Neural progenitor cell (in vitro differentiated cells): ENCODE measurements around the gene ZNF627. TPM values are rescaled to one million over a fixed set of nuclear protein-coding genes. Genes with fewer than 3 reads are reported as not detected.
"Not testable (repeated sequence)": the region's sequence is repeated elsewhere in the genome, so short reads cannot be mapped to it uniquely, and the experiment has no call there.

ENCODE experiments used
- DNase-seq: peaks from one replicate; pipeline ENCODE4 v3.0.0-alpha.2; 2016; ENCODE audit warnings: low spot score
- H2AFZ ChIP-seq: fragments of 200-600 bp; sonication (generic); replicated peaks from 2 replicates; pipeline ENCODE4 v1.6.1; 2016; ENCODE audit warnings: antibody characterized with exemption
- H3F3A ChIP-seq: fragments of 200-600 bp; sonication (generic); 2 replicates; pipeline ENCODE4 v1.6.1; 2016; ENCODE audit warnings: antibody characterized with exemption, low read depth
- H3K27ac ChIP-seq: fragments of 200-600 bp; sonication (generic); 2 replicates; pipeline ENCODE4 v1.5.1; 2016; ENCODE audit warnings: mild to moderate bottlenecking
- H3K27me3 ChIP-seq: fragments of 200-600 bp; sonication (generic); 2 replicates; pipeline ENCODE4 v1.6.1; 2016; ENCODE audit warnings: mild to moderate bottlenecking, moderate library complexity
- H3K36me3 ChIP-seq: fragments of 200-600 bp; sonication (generic); 2 replicates; pipeline ENCODE4 v1.5.1; 2016
- H3K4me1 ChIP-seq: fragments of 200-600 bp; sonication (generic); 2 replicates; pipeline ENCODE4 v1.6.1; 2016; ENCODE audit warnings: mixed run types
- H3K4me2 ChIP-seq: fragments of 200-600 bp; sonication (generic); 2 replicates; pipeline ENCODE4 v1.6.1; 2016
- H3K4me3 ChIP-seq: fragments of 200-600 bp; sonication (generic); 2 replicates; pipeline ENCODE4 v1.5.1; 2016
- H3K79me2 ChIP-seq: fragments of 200-600 bp; sonication (generic); 2 replicates; pipeline ENCODE4 v1.6.1; 2016; ENCODE audit warnings: low read depth
- H3K9ac ChIP-seq: fragments of 200-600 bp; sonication (generic); 2 replicates; pipeline ENCODE4 v1.6.1; 2016
- H3K9me3 ChIP-seq: fragments of 200-600 bp; sonication (generic); 2 replicates; pipeline ENCODE4 v1.5.1; 2016; ENCODE audit warnings: low read depth
- H4K20me1 ChIP-seq: fragments of 200-600 bp; sonication (generic); 2 replicates; pipeline ENCODE4 v1.6.1; 2016; ENCODE audit warnings: low read depth
- H3K27ac Mint-ChIP-seq: 3 replicates; pipeline ENCODE4 v1.8.0; 2021; ENCODE audit warnings: mixed read lengths
- H3K27me3 Mint-ChIP-seq: 2 replicates; pipeline ENCODE4 v1.8.0; 2022; ENCODE audit warnings: low read depth, mild to moderate bottlenecking, inconsistent platforms, moderate library complexity, mixed read lengths; ENCODE audit not compliant: insufficient read depth
- H3K36me3 Mint-ChIP-seq: 3 replicates; pipeline ENCODE4 v1.8.0; 2021; ENCODE audit warnings: mixed read lengths
- H3K4me1 Mint-ChIP-seq: 3 replicates; pipeline ENCODE4 v1.8.0; 2021; ENCODE audit warnings: mixed read lengths
- H3K4me3 Mint-ChIP-seq: 3 replicates; pipeline ENCODE4 v1.8.0; 2021; ENCODE audit warnings: mild to moderate bottlenecking, moderate library complexity, mixed read lengths
- H3K9me3 Mint-ChIP-seq: 3 replicates; pipeline ENCODE4 v1.8.0; 2020; ENCODE audit warnings: mixed read lengths
- EZH2 ChIP-seq: fragments of 200-600 bp; sonication (generic); IDR thresholded peaks from 2 replicates; pipeline ENCODE4 v1.6.1; 2017; ENCODE audit warnings: antibody characterized with exemption, mild to moderate bottlenecking, moderate library complexity
- EZH2phosphoT487 ChIP-seq: fragments of 200-600 bp; sonication (generic); IDR thresholded peaks from 2 replicates; pipeline ENCODE4 v1.6.1; 2017; ENCODE audit warnings: antibody characterized with exemption
- total RNA-seq: library from RNA; depleted of rRNA; stranded (reverse); fragments of >200 nt; gene quantifications from 2 replicates; pipeline ENCODE4 v1.2.3, GENCODE V29; 2015; ENCODE audit warnings: low replicate concordance
- TF ChIP-seq, protein P1 (sequence below): fragments of 200-600 bp; sonication (generic); IDR thresholded peaks from 2 replicates; pipeline ENCODE4 v1.5.1; 2017; ENCODE audit warnings: antibody characterized with exemption, mild to moderate bottlenecking

Gene ZNF627
- total RNA-seq, 1 donor from 2014 or later = 38.5 TPM

- peaks cover 72% of the 10 kb centered on the region for H3K36me3 Mint-ChIP-seq
- peaks cover 12% of the 10 kb centered on the region for H3F3A ChIP-seq
- H3K4me1 ChIP-seq = no peaks in the 10 kb centered on the region
- H3K36me3 ChIP-seq = peaks cover 44% of the 10 kb centered on the region
- H3K27ac ChIP-seq = no peak overlapping the region
- no peak overlapping the region for H2AFZ ChIP-seq
- no peak overlapping the region for H3K4me3 ChIP-seq
- peaks cover 23% of the 10 kb centered on the region for H3K9me3 ChIP-seq
- H3K9me3 Mint-ChIP-seq = peaks cover 82% of the 10 kb centered on the region
- H4K20me1 ChIP-seq = no peaks in the 10 kb centered on the region
- peaks cover 9% of the 10 kb centered on the region for H3K27me3 Mint-ChIP-seq
- no peak for DNase-seq
- H3K79me2 ChIP-seq = peaks cover 63% of the 10 kb centered on the region
- no peak overlapping the region for H3K9ac ChIP-seq
- no peak overlapping the region for H3K4me3 Mint-ChIP-seq
- TF ChIP-seq, protein P1, sequence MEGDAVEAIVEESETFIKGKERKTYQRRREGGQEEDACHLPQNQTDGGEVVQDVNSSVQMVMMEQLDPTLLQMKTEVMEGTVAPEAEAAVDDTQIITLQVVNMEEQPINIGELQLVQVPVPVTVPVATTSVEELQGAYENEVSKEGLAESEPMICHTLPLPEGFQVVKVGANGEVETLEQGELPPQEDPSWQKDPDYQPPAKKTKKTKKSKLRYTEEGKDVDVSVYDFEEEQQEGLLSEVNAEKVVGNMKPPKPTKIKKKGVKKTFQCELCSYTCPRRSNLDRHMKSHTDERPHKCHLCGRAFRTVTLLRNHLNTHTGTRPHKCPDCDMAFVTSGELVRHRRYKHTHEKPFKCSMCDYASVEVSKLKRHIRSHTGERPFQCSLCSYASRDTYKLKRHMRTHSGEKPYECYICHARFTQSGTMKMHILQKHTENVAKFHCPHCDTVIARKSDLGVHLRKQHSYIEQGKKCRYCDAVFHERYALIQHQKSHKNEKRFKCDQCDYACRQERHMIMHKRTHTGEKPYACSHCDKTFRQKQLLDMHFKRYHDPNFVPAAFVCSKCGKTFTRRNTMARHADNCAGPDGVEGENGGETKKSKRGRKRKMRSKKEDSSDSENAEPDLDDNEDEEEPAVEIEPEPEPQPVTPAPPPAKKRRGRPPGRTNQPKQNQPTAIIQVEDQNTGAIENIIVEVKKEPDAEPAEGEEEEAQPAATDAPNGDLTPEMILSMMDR = no peak
- no peak for TF ChIP-seq EZH2
- TF ChIP-seq EZH2phosphoT487 = no peak
- H3K4me1 Mint-ChIP-seq = no peaks in the 10 kb centered on the region
- no peak overlapping the region for H3K27ac Mint-ChIP-seq
- no peaks in the 10 kb centered on the region for H3K27me3 ChIP-seq
- no peak overlapping the region for H3K4me2 ChIP-seq
Measured at GRCh38 chr19:11612816-11613511, 15.7 kb downstream of the ZNF627 start.

DNA sequence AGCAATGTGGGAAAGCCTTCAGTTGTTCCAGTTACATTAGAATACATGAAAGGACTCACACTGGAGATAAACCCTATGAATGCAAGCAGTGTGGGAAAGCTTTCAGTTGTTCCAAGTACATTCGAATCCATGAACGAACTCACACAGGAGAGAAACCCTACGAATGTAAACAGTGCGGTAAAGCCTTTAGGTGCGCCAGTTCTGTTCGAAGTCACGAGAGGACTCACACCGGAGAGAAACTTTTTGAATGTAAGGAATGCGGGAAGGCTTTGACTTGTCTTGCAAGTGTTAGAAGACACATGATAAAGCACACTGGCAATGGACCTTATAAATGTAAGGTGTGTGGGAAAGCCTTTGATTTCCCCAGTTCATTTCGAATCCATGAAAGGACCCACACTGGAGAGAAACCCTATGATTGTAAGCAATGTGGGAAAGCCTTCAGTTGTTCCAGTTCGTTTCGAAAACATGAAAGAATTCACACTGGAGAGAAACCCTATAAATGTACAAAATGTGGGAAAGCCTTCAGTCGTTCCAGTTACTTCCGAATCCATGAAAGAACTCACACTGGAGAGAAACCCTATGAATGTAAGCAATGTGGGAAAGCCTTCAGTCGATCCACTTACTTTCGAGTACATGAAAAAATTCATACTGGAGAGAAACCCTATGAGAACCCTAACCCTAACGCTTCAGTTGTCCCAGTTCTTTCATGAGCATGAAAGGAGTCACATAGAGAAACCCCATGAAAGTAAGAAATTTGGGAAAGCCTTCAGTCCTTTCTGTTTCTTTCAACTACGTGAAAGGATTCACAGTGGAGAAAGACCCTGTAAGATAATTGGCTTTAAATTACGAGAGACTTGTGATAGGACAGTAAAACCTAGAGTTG is 20.1 kb downstream of the ZNF627 start:
- peaks cover 55% of the 10 kb centered on the region for H3K36me3 ChIP-seq
- Mint-ChIP-seq H3K9me3 (peaks cover 87% of the 10 kb centered on the region), H3K36me3 (peaks cover 86% of the 10 kb centered on the region), H3K4me1 (no peaks in the 10 kb centered on the region), H3K4me3 (no peak overlapping the region), H3K27me3 (peaks cover 14% of the 10 kb centered on the region), H3K27ac (no peak overlapping the region)
- peak overlapping the region; percentile 19 for H3K4me3 ChIP-seq
- H3K9me3 ChIP-seq = peaks cover 34% of the 10 kb centered on the region
- no peaks in the 10 kb centered on the region for H3K27me3 ChIP-seq
- no peak overlapping the region for H3K27ac ChIP-seq
- no peaks in the 10 kb centered on the region for H3K4me1 ChIP-seq
- peaks cover 11% of the 10 kb centered on the region for H3F3A ChIP-seq
- H3K79me2 ChIP-seq = peaks cover 26% of the 10 kb centered on the region
- no peak overlapping the region for H3K9ac ChIP-seq
- no peak overlapping the region for H3K4me2 ChIP-seq
- H4K20me1 ChIP-seq = no peaks in the 10 kb centered on the region
- TF ChIP-seq EZH2 (no peak), EZH2phosphoT487 (no peak)
- TF ChIP-seq, protein P1 = no peak
- no peak for DNase-seq
- no peak overlapping the region for H2AFZ ChIP-seq

DNA sequence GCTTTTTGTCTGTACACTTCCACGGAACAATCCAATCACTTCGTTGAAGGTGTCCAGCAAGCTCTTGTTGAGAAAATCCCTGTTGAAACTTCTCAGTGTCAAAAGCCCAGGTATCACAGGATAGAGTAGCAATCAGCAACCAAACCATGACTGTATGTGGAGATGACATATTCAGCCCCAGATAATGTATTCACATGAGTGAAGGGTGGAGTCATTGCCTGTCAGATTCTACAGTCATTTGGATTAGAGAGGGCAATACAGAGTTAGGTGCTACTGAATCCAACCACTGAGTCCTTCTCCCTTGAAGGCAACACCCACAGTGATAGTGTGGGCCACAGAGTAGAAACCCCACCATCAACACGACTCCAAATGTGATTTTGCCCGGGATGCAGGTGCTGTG is 23.3 kb downstream of the ZNF627 start:
- H3K27ac ChIP-seq = no peak overlapping the region
- Mint-ChIP-seq H3K4me1 (peaks cover 7% of the 10 kb centered on the region), H3K27ac (no peak overlapping the region), H3K36me3 (peaks cover 68% of the 10 kb centered on the region), H3K27me3 (peaks cover 17% of the 10 kb centered on the region), H3K4me3 (no peak overlapping the region), H3K9me3 (peaks cover 72% of the 10 kb centered on the region)
- peaks cover 5% of the 10 kb centered on the region for H3K4me1 ChIP-seq
- peaks cover 35% of the 10 kb centered on the region for H3K36me3 ChIP-seq
- H3K4me3 ChIP-seq = no peak overlapping the region
- H3K27me3 ChIP-seq = peaks cover 28% of the 10 kb centered on the region
- DNase-seq = no peak
- no peak overlapping the region for H2AFZ ChIP-seq
- no peak overlapping the region for H3K9ac ChIP-seq
- peaks cover 30% of the 10 kb centered on the region for H3K9me3 ChIP-seq
- H3K79me2 ChIP-seq = peaks cover 9% of the 10 kb centered on the region
- no peak for TF ChIP-seq EZH2
- TF ChIP-seq EZH2phosphoT487 = no peak
- TF ChIP-seq, protein P1 = no peak
- peaks cover 18% of the 10 kb centered on the region for H3F3A ChIP-seq
- H4K20me1 ChIP-seq = peaks cover 6% of the 10 kb centered on the region
- H3K4me2 ChIP-seq = no peak overlapping the region

- Histone ChIP-seq H3K27me3 (peaks cover 37% of the 10 kb centered on the region), H3K4me1 (peaks cover 10% of the 10 kb centered on the region), H3F3A (peaks cover 19% of the 10 kb centered on the region), H3K9me3 (peaks cover 16% of the 10 kb centered on the region), H3K36me3 (peaks cover 17% of the 10 kb centered on the region)
- H3K4me2 ChIP-seq, DNase-seq, H3K27ac Mint-ChIP-seq, H3K9ac ChIP-seq, H3K4me3 ChIP-seq, H3K4me3 Mint-ChIP-seq, H3K79me2 ChIP-seq, H4K20me1 ChIP-seq, H2AFZ ChIP-seq, H3K27ac ChIP-seq: not testable (repeated sequence)
- Mint-ChIP-seq H3K27me3 (peaks cover 17% of the 10 kb centered on the region), H3K36me3 (peaks cover 55% of the 10 kb centered on the region), H3K4me1 (peaks cover 14% of the 10 kb centered on the region), H3K9me3 (peaks cover 59% of the 10 kb centered on the region)
Measured at GRCh38 chr19:11622401-11622800, 25.1 kb downstream of the ZNF627 start.
